Measurements from ENCODE around the gene PACS2. TPM values are rescaled to one million over a fixed set of nuclear protein-coding genes. Genes with fewer than 3 reads are reported as not detected.

PACS2 gene
- total RNA-seq, 1 experiment from 2014 or later, result 72.5 TPM

GRCh38 chr14:105304565-105304964, 10.0 kb upstream of the PACS2 start:
- H3K27ac Mint-ChIP-seq, result no peak overlapping the region
- Histone ChIP-seq H3T11ph (ENCODE audit: low read length) (no peak overlapping the region), H2BK120ac (ENCODE audit: low read depth, low read length, poor library complexity, severe bottlenecking) (no peak overlapping the region), H3K4me2 (ENCODE audit: insufficient read depth, insufficient read length, low read length) (no peak overlapping the region), H3K23ac (ENCODE audit: insufficient read length, low read depth, low read length) (no peak overlapping the region), H4K5ac (ENCODE audit: insufficient read length, low read depth, low read length) (no peak overlapping the region), H3K23me2 (ENCODE audit: insufficient read length, low read depth, low read length, poor library complexity, severe bottlenecking) (peaks cover 8% of the 10 kb centered on the region), H3K9me3 (ENCODE audit: control insufficient read depth, low read depth, low read length) (no peaks in the 10 kb centered on the region), H3K18ac (ENCODE audit: insufficient read length, low read depth, low read length) (no peak overlapping the region), H4K8ac (replicated peaks; ENCODE audit: insufficient read length, low read depth, low read length) (no peak overlapping the region), H3K4me1 (ENCODE audit: insufficient read depth, low read length) (no peaks in the 10 kb centered on the region; the same call in 1 of the 2 replicates), H4K20me1 (ENCODE audit: control insufficient read depth, insufficient read depth, insufficient read length) (no peaks in the 10 kb centered on the region), H4K91ac (ENCODE audit: insufficient read length, low read depth, low read length) (no peak overlapping the region), H3K79me1 (ENCODE audit: insufficient read depth, low read depth, low read length, poor library complexity, severe bottlenecking) (no peaks in the 10 kb centered on the region), H3K56ac (ENCODE audit: insufficient read length, low read depth, low read length) (no peak overlapping the region), H3K79me2 (ENCODE audit: insufficient read depth, low read length) (no peaks in the 10 kb centered on the region; the same call in 1 of the 2 replicates), H2AFZ (ENCODE audit: low read length) (no peak overlapping the region), H3K9ac (ENCODE audit: extremely low read depth, insufficient read length, low read length) (no peak overlapping the region), H3K14ac (ENCODE audit: insufficient read depth, low read length) (no peak overlapping the region), H3K4ac (ENCODE audit: low read depth, low read length) (no peak overlapping the region), H2BK15ac (ENCODE audit: low read depth, low read length) (no peak overlapping the region), H2BK12ac (ENCODE audit: insufficient read length, low read depth, low read length) (no peak overlapping the region), H3K27me3 (ENCODE audit: insufficient read depth, low read length) (no peaks in the 10 kb centered on the region; the same call in 1 of the 2 replicates), H2BK5ac (ENCODE audit: insufficient read length, low read length) (no peak overlapping the region), H3K27ac (ENCODE audit: insufficient read length, low read depth, low read length) (no peak overlapping the region), H2AK5ac (ENCODE audit: insufficient read length, low read length) (no peak overlapping the region), H2BK20ac (ENCODE audit: low read depth, low read length, poor library complexity, severe bottlenecking) (no peak overlapping the region)
- H3K4me3 Mint-ChIP-seq, result no peak overlapping the region
- peaks cover 1 to 3% of the 10 kb centered on the region in 2 experiments; a peak in 3 of 5 replicates for H3K9me3 Mint-ChIP-seq
- peaks cover 17 to 25% of the 10 kb centered on the region in 2 experiments for H3K4me1 Mint-ChIP-seq
- H3K27me3 Mint-ChIP-seq (ENCODE audit: low read depth), result peaks cover 35% of the 10 kb centered on the region
- DNase-seq, result no peak
- H3K36me3 Mint-ChIP-seq (ENCODE audit: insufficient read depth in 1 of 3, low read depth in 3 of 3), result peaks cover 0 to 3% (median 3%) of the 10 kb centered on the region in 3 experiments; a peak in 3 of 7 replicates
- WGBS (ENCODE audit: extremely low coverage, insufficient read length, low lambda C conversion rate), result no CpG with 5 or more reads among the region's 9 CpGs
- no peak for TF ChIP-seq CTCF (conservative IDR thresholded peaks at IDR 0.05)
